Osteoblast (primary cell): ENCODE measurements around the gene CEPT1. TPM values are rescaled to one million over a fixed set of nuclear protein-coding genes. Genes with fewer than 3 reads are reported as not detected.
"Not testable (repeated sequence)": the region's sequence is repeated elsewhere in the genome, so short reads cannot be mapped to it uniquely, and the experiment has no call there.

ENCODE experiments used
- DNase-seq: peaks from one replicate; pipeline ENCODE4 v3.0.0; 2011; ENCODE audit warnings: low spot score, mixed read lengths; ENCODE audit not compliant: insufficient read length; ENCODE audit errors: missing footprints
- H2AFZ ChIP-seq: 2 replicates; pipeline ENCODE4 v1.6.0; 2011; ENCODE audit warnings: mild to moderate bottlenecking, low read length
- H3K27ac ChIP-seq: 2 replicates; pipeline ENCODE4 v1.5.1; 2011; ENCODE audit warnings: mild to moderate bottlenecking, low read depth, low read length, moderate library complexity
- H3K27me3 ChIP-seq: 2 replicates; pipeline ENCODE4 v1.6.0; 2012; ENCODE audit warnings: mild to moderate bottlenecking, control low read depth, inconsistent platforms, low read length, moderate library complexity; ENCODE audit not compliant: insufficient read depth
- H3K36me3 ChIP-seq: 2 replicates; pipeline ENCODE4 v1.5.1; 2011; ENCODE audit warnings: mild to moderate bottlenecking, low read length, control low read depth, moderate library complexity; ENCODE audit not compliant: insufficient read depth
- H3K4me1 ChIP-seq: 2 replicates; pipeline ENCODE4 v1.5.1; 2011; ENCODE audit warnings: mild to moderate bottlenecking, low read length, control low read depth, moderate library complexity; ENCODE audit not compliant: insufficient read depth
- H3K4me2 ChIP-seq: 2 replicates; pipeline ENCODE4 v1.6.0; 2011; ENCODE audit warnings: mild to moderate bottlenecking, low read length; ENCODE audit not compliant: insufficient read depth
- H3K4me3 ChIP-seq: fragments of 200-600 bp; sonication (generic); 3 replicates; pipeline ENCODE4 v1.5.1; 2012; ENCODE audit warnings: mild to moderate bottlenecking, low read length, inconsistent platforms; ENCODE audit not compliant: insufficient read depth
- H3K79me2 ChIP-seq: 2 replicates; pipeline ENCODE4 v1.6.0; 2012; ENCODE audit warnings: mild to moderate bottlenecking, low read length, control low read depth, inconsistent platforms; ENCODE audit not compliant: insufficient read depth
- H3K9me3 ChIP-seq: 2 replicates; pipeline ENCODE4 v1.5.1; 2011; ENCODE audit warnings: low read depth, low read length, control low read depth
- H4K20me1 ChIP-seq: 2 replicates; pipeline ENCODE4 v1.6.0; 2012; ENCODE audit warnings: mild to moderate bottlenecking, low read length, control low read depth; ENCODE audit not compliant: insufficient read depth
- CTCF ChIP-seq: IDR thresholded peaks from 2 replicates; pipeline ENCODE4 v1.5.1; 2011; ENCODE audit warnings: mild to moderate bottlenecking, low read depth, low read length, moderate library complexity; ENCODE audit errors: extremely low read depth
- total RNA-seq: library from RNA; depleted of rRNA; stranded (reverse); fragments of >200 nt; gene quantifications from 2 replicates; pipeline ENCODE4 v1.2.3, GENCODE V29; 2012

The CEPT1 gene
- 32.4 and 37.3 TPM in 2 replicates for total RNA-seq

GRCh38 chr1:111139956-111140679 is at the start of gene CEPT1, which contains the start of gene DRAM2:
Gene CEPT1, plus strand, starts transcription at chr1:111140223. Its CDS starts 7,492 bp downstream, at chr1:111147715.
Gene DRAM2, minus strand, starts transcription at chr1:111140093. Its CDS starts 8,539 bp downstream, at chr1:111131554.
- peaks cover 4% of the 10 kb centered on the region for H4K20me1 ChIP-seq
- H3K36me3 ChIP-seq, result peaks cover 14% of the 10 kb centered on the region
- no peaks in the 10 kb centered on the region for H3K27me3 ChIP-seq
- TF ChIP-seq CTCF, result no peak
- peaks cover 74% of the 10 kb centered on the region for H3K79me2 ChIP-seq
- H3K27ac ChIP-seq, result peak within 1 kb of the TSS; percentile 80
- H3K4me1 ChIP-seq, result peaks cover 20% of the 10 kb centered on the region
- peak within 1 kb of the TSS; percentile 98 for H3K4me2 ChIP-seq
- H3K4me3 ChIP-seq, result peak within 1 kb of the TSS; percentile 97
- peak; percentile 98 for DNase-seq
- H2AFZ ChIP-seq, result peak within 1 kb of the TSS; percentile 99
- H3K9me3 ChIP-seq, result no peaks in the 10 kb centered on the region

- H3K36me3 ChIP-seq, H2AFZ ChIP-seq, DNase-seq, H3K9me3 ChIP-seq, H3K27me3 ChIP-seq, H4K20me1 ChIP-seq, H3K4me1 ChIP-seq, H3K4me2 ChIP-seq, H3K27ac ChIP-seq, H3K4me3 ChIP-seq, H3K79me2 ChIP-seq: not testable (repeated sequence)
Observed at GRCh38 chr1:111095421-111095820, 44.6 kb upstream of the CEPT1 start.

GRCh38 chr1:111097356-111098099 is 42.5 kb upstream of the CEPT1 start:
- H4K20me1 ChIP-seq, result no peaks in the 10 kb centered on the region
- no peak for TF ChIP-seq CTCF
- H3K27ac ChIP-seq, result no peak overlapping the region
- H3K9me3 ChIP-seq, result no peaks in the 10 kb centered on the region
- no peaks in the 10 kb centered on the region for H3K79me2 ChIP-seq
- H3K27me3 ChIP-seq, result no peaks in the 10 kb centered on the region
- no peak for DNase-seq
- H3K4me2 ChIP-seq, result no peak overlapping the region
- no peaks in the 10 kb centered on the region for H3K36me3 ChIP-seq
- H3K4me3 ChIP-seq, result no peak overlapping the region
- no peak overlapping the region for H2AFZ ChIP-seq
- no peaks in the 10 kb centered on the region for H3K4me1 ChIP-seq

GRCh38 chr1:111099289-111099688 is 40.7 kb upstream of the CEPT1 start:
- Histone ChIP-seq H3K4me1 (no peaks in the 10 kb centered on the region), H3K27ac (no peak overlapping the region), H2AFZ (no peak overlapping the region), H3K9me3 (no peaks in the 10 kb centered on the region), H3K4me2 (no peak overlapping the region), H3K79me2 (no peaks in the 10 kb centered on the region), H3K27me3 (no peaks in the 10 kb centered on the region), H4K20me1 (no peaks in the 10 kb centered on the region), H3K36me3 (no peaks in the 10 kb centered on the region), H3K4me3 (no peak overlapping the region)
- DNase-seq, result no peak
- TF ChIP-seq CTCF, result no peak
